Measurements from ENCODE around the gene GJB2. TPM values are rescaled to one million over a fixed set of nuclear protein-coding genes. Genes with fewer than 3 reads are reported as not detected.

Gene GJB2
- total RNA-seq, 5 donors from 2014 or later (not counting 1 experiment from before 2014, with no cell fraction given), result 0.10 to 0.15 TPM; not detected in 3

GRCh38 chr13:20182231-20182846, 10.4 kb downstream of the GJB2 start:
- Histone ChIP-seq H3K36me3 (ENCODE audit: control insufficient read depth in 2 of 2, extremely low read depth in 1 of 2, insufficient read depth in 1 of 2, low read length in 1 of 2) (no peaks in the 10 kb centered on the region), H3K9me3 (no peaks in the 10 kb centered on the region), H3K4me3 (ENCODE audit: control insufficient read depth in 1 of 2, extremely low read depth in 1 of 2, low read length in 1 of 2) (no peak overlapping the region), H3K27me3 (replicated peaks in 1 of 2; ENCODE audit: control insufficient read depth in 2 of 2, extremely low read depth in 1 of 2, insufficient read depth in 2 of 2, low read length in 1 of 2) (peaks cover 4 to 22% of the 10 kb centered on the region in 2 experiments), H3K4me1 (ENCODE audit: control insufficient read depth in 1 of 2, extremely low read depth in 1 of 2, insufficient read depth in 2 of 2, low read length in 2 of 2) (no peaks in the 10 kb centered on the region), H3K27ac (ENCODE audit: low read length) (no peak overlapping the region)
- Mint-ChIP-seq H3K27me3 (peaks cover 35 to 39% of the 10 kb centered on the region in 2 donors), H3K4me1 (peaks cover 0 to 2% (median 0%) of the 10 kb centered on the region in 3 donors), H3K4me3 (no peak overlapping the region), H3K9me3 (no peaks in the 10 kb centered on the region), H3K27ac (no peak overlapping the region), H3K36me3 (no peaks in the 10 kb centered on the region)
- CTCF ChIA-PET, result interaction anchor here (0.5 to 2.4 kb wide), 12 partner anchors 10 to 757 kb away, joined by 3 to 11 read pairs (median 4); no protein-coding TSS in a partner anchor
- peak; percentile 92 to 99 (median 96) for ATAC-seq (replicated peaks in 1 of 4)
- POLR2A ChIA-PET, result no interaction called here
- WGBS (ENCODE audit: insufficient coverage), result 30% methylated on average over 4 of the region's 5 CpGs
- DNase-seq, result peak in 29 of 35 experiments; percentile 17 to 86 (median 40)

GRCh38 chr13:20181188-20181587, 11.6 kb downstream of the GJB2 start:
- no peaks in the 10 kb centered on the region for H3K36me3 Mint-ChIP-seq
- H3K4me1 Mint-ChIP-seq, result peaks cover 0 to 2% (median 0%) of the 10 kb centered on the region in 3 donors
- no peak for ATAC-seq (replicated peaks in 1 of 4)

DNA sequence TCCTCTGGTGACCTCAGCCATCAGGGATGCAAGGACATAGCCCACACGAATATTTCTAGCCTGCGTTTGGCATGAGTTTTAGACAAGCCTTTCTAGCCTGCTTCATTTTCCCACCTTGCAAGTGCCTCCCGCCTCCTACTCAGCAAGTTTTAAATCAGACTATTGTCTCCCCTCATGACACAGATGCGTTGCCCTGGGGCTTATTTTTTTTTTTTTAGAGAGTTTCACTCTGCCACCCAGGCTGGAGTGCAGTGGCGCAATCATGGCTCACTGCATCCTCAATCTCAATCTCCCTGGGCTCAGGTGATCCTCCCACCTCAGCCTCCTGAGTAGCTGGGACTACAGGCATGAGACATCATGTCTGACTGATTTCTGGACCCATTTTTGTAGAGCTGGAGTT, 14.6 kb downstream of the GJB2 start:
- Histone ChIP-seq H3K4me1 (ENCODE audit: control insufficient read depth in 1 of 2, extremely low read depth in 1 of 2, insufficient read depth in 2 of 2, low read length in 2 of 2) (peaks cover 0 to 3% of the 10 kb centered on the region in 2 experiments), H3K9me3 (no peaks in the 10 kb centered on the region), H3K27me3 (replicated peaks in 1 of 2; ENCODE audit: control insufficient read depth in 2 of 2, extremely low read depth in 1 of 2, insufficient read depth in 2 of 2, low read length in 1 of 2) (peaks cover 7 to 50% of the 10 kb centered on the region in 2 experiments), H3K4me3 (ENCODE audit: control insufficient read depth in 1 of 2, extremely low read depth in 1 of 2, low read length in 1 of 2) (no peak overlapping the region), H3K27ac (ENCODE audit: low read length) (no peak overlapping the region), H3K36me3 (ENCODE audit: control insufficient read depth in 2 of 2, extremely low read depth in 1 of 2, insufficient read depth in 1 of 2, low read length in 1 of 2) (no peaks in the 10 kb centered on the region)
- Mint-ChIP-seq H3K4me3 (peak overlapping the region in 1 of 3 donors; percentile 35), H3K27me3 (peaks cover 62 to 76% of the 10 kb centered on the region in 2 donors), H3K36me3 (no peaks in the 10 kb centered on the region), H3K27ac (no peak overlapping the region), H3K4me1 (peaks cover 6 to 12% (median 10%) of the 10 kb centered on the region in 3 donors), H3K9me3 (no peaks in the 10 kb centered on the region)
- CTCF ChIA-PET, result no interaction called here
- POLR2A ChIA-PET, result interaction anchor here in 1 of 2 donors (0.5 kb wide), 1 partner anchor 293 kb away, joined by 6 read pairs; no protein-coding TSS in a partner anchor
- DNase-seq (no peak), ATAC-seq (replicated peaks in 1 of 4) (no peak)
- 65% methylated on average over 5 of the region's 5 CpGs for WGBS (ENCODE audit: insufficient coverage)

More at GRCh38 chr13:20181188-20181587, 11.6 kb downstream of the GJB2 start:
- Histone ChIP-seq H3K9me3 (no peaks in the 10 kb centered on the region), H3K4me3 (ENCODE audit: control insufficient read depth in 1 of 2, extremely low read depth in 1 of 2, low read length in 1 of 2) (no peak overlapping the region), H3K36me3 (ENCODE audit: control insufficient read depth in 2 of 2, extremely low read depth in 1 of 2, insufficient read depth in 1 of 2, low read length in 1 of 2) (no peaks in the 10 kb centered on the region), H3K4me1 (ENCODE audit: control insufficient read depth in 1 of 2, extremely low read depth in 1 of 2, insufficient read depth in 2 of 2, low read length in 2 of 2) (no peaks in the 10 kb centered on the region), H3K27ac (ENCODE audit: low read length) (no peak overlapping the region), H3K27me3 (replicated peaks in 1 of 2; ENCODE audit: control insufficient read depth in 2 of 2, extremely low read depth in 1 of 2, insufficient read depth in 2 of 2, low read length in 1 of 2) (peaks cover 7 to 33% of the 10 kb centered on the region in 2 experiments)
- peaks cover 41 to 48% of the 10 kb centered on the region in 2 donors for H3K27me3 Mint-ChIP-seq
- no CpG with 5 or more reads among the region's 3 CpGs for WGBS (ENCODE audit: insufficient coverage)
- no peak overlapping the region for H3K4me3 Mint-ChIP-seq
- CTCF ChIA-PET, result interaction anchor here in 1 of 2 donors (2.4 kb wide), 1 partner anchor 16 kb away, joined by 11 read pairs; no protein-coding TSS in a partner anchor
- no peaks in the 10 kb centered on the region for H3K9me3 Mint-ChIP-seq
- no peak overlapping the region for H3K27ac Mint-ChIP-seq
- no peak for DNase-seq
- POLR2A ChIA-PET, result no interaction called here

GRCh38 chr13:20177049-20177831, 15.5 kb downstream of the GJB2 start:
- no peak overlapping the region for H3K27ac ChIP-seq (ENCODE audit: low read length)
- ChIA-PET POLR2A (no interaction called here), CTCF (no interaction called here)
- no peak overlapping the region for H3K4me3 ChIP-seq (ENCODE audit: control insufficient read depth in 1 of 2, extremely low read depth in 1 of 2, low read length in 1 of 2)
- H3K27me3 ChIP-seq (replicated peaks in 1 of 2; ENCODE audit: control insufficient read depth in 2 of 2, extremely low read depth in 1 of 2, insufficient read depth in 2 of 2, low read length in 1 of 2), result peaks cover 7 to 50% of the 10 kb centered on the region in 2 experiments
- no peaks in the 10 kb centered on the region for H3K36me3 ChIP-seq (ENCODE audit: control insufficient read depth in 2 of 2, extremely low read depth in 1 of 2, insufficient read depth in 1 of 2, low read length in 1 of 2)
- DNase-seq, result no peak
- Mint-ChIP-seq H3K27ac (no peak overlapping the region), H3K4me1 (peaks cover 6 to 12% (median 10%) of the 10 kb centered on the region in 3 donors), H3K4me3 (no peak overlapping the region), H3K36me3 (no peaks in the 10 kb centered on the region), H3K9me3 (no peaks in the 10 kb centered on the region), H3K27me3 (peaks cover 70 to 85% of the 10 kb centered on the region in 2 donors)
- peaks cover 0 to 3% of the 10 kb centered on the region in 2 experiments for H3K4me1 ChIP-seq (ENCODE audit: control insufficient read depth in 1 of 2, extremely low read depth in 1 of 2, insufficient read depth in 2 of 2, low read length in 2 of 2)
- 49% methylated on average over 66 of the region's 67 CpGs for WGBS (ENCODE audit: insufficient coverage)
- ATAC-seq (replicated peaks in 1 of 4), result no peak
- no peaks in the 10 kb centered on the region for H3K9me3 ChIP-seq

- no peak for ATAC-seq (replicated peaks in 1 of 4)
- WGBS (ENCODE audit: insufficient coverage), result 76% methylated on average over 10 of the region's 14 CpGs
- H3K27me3 Mint-ChIP-seq, result peaks cover 74 to 87% of the 10 kb centered on the region in 2 donors
These were observed 16.7 kb downstream of the GJB2 start for GRCh38 chr13:20175907-20176652.

DNA sequence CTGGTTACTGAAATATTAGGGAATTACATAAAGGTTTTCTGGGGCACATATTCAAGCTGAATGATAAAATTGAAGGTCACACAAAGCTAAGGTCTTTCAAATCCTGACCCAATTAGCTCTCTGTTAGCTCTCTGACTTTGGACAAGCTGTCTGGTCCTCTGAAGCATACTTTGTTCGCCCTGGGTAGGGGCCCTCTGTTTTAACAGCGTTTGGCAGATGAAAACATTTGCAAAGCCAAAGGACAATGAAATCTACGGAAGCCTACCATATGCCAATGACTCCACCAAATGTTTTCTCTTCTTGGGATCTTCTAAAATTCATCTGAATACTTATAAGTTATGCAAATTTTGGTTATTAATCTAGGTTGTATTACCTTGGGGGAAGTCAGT, 17.3 kb downstream of the GJB2 start:
- no peaks in the 10 kb centered on the region for H3K9me3 Mint-ChIP-seq
- no peak overlapping the region for H3K4me3 ChIP-seq (ENCODE audit: control insufficient read depth in 1 of 2, extremely low read depth in 1 of 2, low read length in 1 of 2)
- H3K36me3 ChIP-seq (ENCODE audit: control insufficient read depth in 2 of 2, extremely low read depth in 1 of 2, insufficient read depth in 1 of 2, low read length in 1 of 2), result no peaks in the 10 kb centered on the region
- CTCF ChIA-PET, result no interaction called here
- H3K9me3 ChIP-seq, result no peaks in the 10 kb centered on the region
- 100% methylated on average over 2 of the region's 3 CpGs for WGBS (ENCODE audit: insufficient coverage)
- H3K4me1 Mint-ChIP-seq, result peaks cover 6 to 12% (median 9%) of the 10 kb centered on the region in 3 donors
- H3K27me3 Mint-ChIP-seq, result peaks cover 73 to 84% of the 10 kb centered on the region in 2 donors
- POLR2A ChIA-PET, result interaction anchor here (0.6 to 1.0 kb wide), 2 partner anchors 301 to 327 kb away, joined by 3 read pairs; no protein-coding TSS in a partner anchor
- no peaks in the 10 kb centered on the region for H3K36me3 Mint-ChIP-seq
- no peak overlapping the region for H3K4me3 Mint-ChIP-seq
- H3K27ac ChIP-seq (ENCODE audit: low read length), result no peak overlapping the region
- no peak for DNase-seq
- peaks cover 0 to 3% of the 10 kb centered on the region in 2 experiments for H3K4me1 ChIP-seq (ENCODE audit: control insufficient read depth in 1 of 2, extremely low read depth in 1 of 2, insufficient read depth in 2 of 2, low read length in 2 of 2)
- H3K27me3 ChIP-seq (replicated peaks in 1 of 2; ENCODE audit: control insufficient read depth in 2 of 2, extremely low read depth in 1 of 2, insufficient read depth in 2 of 2, low read length in 1 of 2), result peaks cover 7 to 52% of the 10 kb centered on the region in 2 experiments
- H3K27ac Mint-ChIP-seq, result no peak overlapping the region
- ATAC-seq (replicated peaks in 1 of 4), result no peak

More at GRCh38 chr13:20175907-20176652, 16.7 kb downstream of the GJB2 start:
- peaks cover 7 to 50% of the 10 kb centered on the region in 2 experiments for H3K27me3 ChIP-seq (replicated peaks in 1 of 2; ENCODE audit: control insufficient read depth in 2 of 2, extremely low read depth in 1 of 2, insufficient read depth in 2 of 2, low read length in 1 of 2)
- H3K4me1 Mint-ChIP-seq, result peaks cover 6 to 12% (median 9%) of the 10 kb centered on the region in 3 donors
- H3K4me3 Mint-ChIP-seq, result no peak overlapping the region
- peaks cover 0 to 3% of the 10 kb centered on the region in 2 experiments for H3K4me1 ChIP-seq (ENCODE audit: control insufficient read depth in 1 of 2, extremely low read depth in 1 of 2, insufficient read depth in 2 of 2, low read length in 2 of 2)
- CTCF ChIA-PET, result no interaction called here
- no peak overlapping the region for H3K27ac ChIP-seq (ENCODE audit: low read length)
- H3K4me3 ChIP-seq (ENCODE audit: control insufficient read depth in 1 of 2, extremely low read depth in 1 of 2, low read length in 1 of 2), result no peak overlapping the region
- no peaks in the 10 kb centered on the region for H3K9me3 ChIP-seq
- no peak overlapping the region for H3K27ac Mint-ChIP-seq
- no peaks in the 10 kb centered on the region for H3K36me3 Mint-ChIP-seq
- H3K36me3 ChIP-seq (ENCODE audit: control insufficient read depth in 2 of 2, extremely low read depth in 1 of 2, insufficient read depth in 1 of 2, low read length in 1 of 2), result no peaks in the 10 kb centered on the region
- H3K9me3 Mint-ChIP-seq, result no peaks in the 10 kb centered on the region
- no peak for DNase-seq
- POLR2A ChIA-PET, result interaction anchor here (0.6 to 1.0 kb wide), 2 partner anchors 300 to 326 kb away, joined by 3 read pairs; no protein-coding TSS in a partner anchor
